BLaER1 treated with 17β-estradiol and CSF1 and Interleukin-3, amounts not matched to agents 10 nM and 100 nM (cell line): ENCODE measurements around the gene IMMP2L.

ENCODE experiments used
- H3K27ac ChIP-seq, 11 experiments: shearing (Covaris generic); formaldehyde crosslinking; 2 replicates each; pipeline ENCODE4 v1.8.1; 2022
- H3K27me3 ChIP-seq, 11 experiments: shearing (Covaris generic); formaldehyde crosslinking; 2 replicates each; pipeline ENCODE4 v1.8.1; 2022
- H3K36me3 ChIP-seq, 11 experiments: shearing (Covaris generic); formaldehyde crosslinking; 2 replicates each; pipeline ENCODE4 v1.8.1; 2022
- H3K4me1 ChIP-seq, 10 experiments: shearing (Covaris generic); formaldehyde crosslinking; 2 replicates each; pipeline ENCODE4 v1.8.1; 2022
- H3K4me2 ChIP-seq, 11 experiments: shearing (Covaris generic); formaldehyde crosslinking; 2 replicates each; pipeline ENCODE4 v1.8.1; 2022
- H3K4me3 ChIP-seq, 10 experiments: shearing (Covaris generic); formaldehyde crosslinking; 2 replicates each; pipeline ENCODE4 v1.8.1; 2022
- H3K9ac ChIP-seq, 11 experiments: shearing (Covaris generic); formaldehyde crosslinking; 2 replicates each; pipeline ENCODE4 v1.8.1; 2022
- H3K9me3 ChIP-seq, 11 experiments: shearing (Covaris generic); formaldehyde crosslinking; replicated peaks in 1 of 11; 2 replicates each; pipeline ENCODE4 v1.8.1; 2022
- H4K20me1 ChIP-seq, 11 experiments: shearing (Covaris generic); formaldehyde crosslinking; 2 replicates each; pipeline ENCODE4 v1.8.1; 2022
- Cebpa-rat ChIP-seq, 11 experiments: shearing (Covaris generic); IDR thresholded peaks; 2 replicates each; pipeline ENCODE4 v1.8.1; 2022

The IMMP2L gene

DNA sequence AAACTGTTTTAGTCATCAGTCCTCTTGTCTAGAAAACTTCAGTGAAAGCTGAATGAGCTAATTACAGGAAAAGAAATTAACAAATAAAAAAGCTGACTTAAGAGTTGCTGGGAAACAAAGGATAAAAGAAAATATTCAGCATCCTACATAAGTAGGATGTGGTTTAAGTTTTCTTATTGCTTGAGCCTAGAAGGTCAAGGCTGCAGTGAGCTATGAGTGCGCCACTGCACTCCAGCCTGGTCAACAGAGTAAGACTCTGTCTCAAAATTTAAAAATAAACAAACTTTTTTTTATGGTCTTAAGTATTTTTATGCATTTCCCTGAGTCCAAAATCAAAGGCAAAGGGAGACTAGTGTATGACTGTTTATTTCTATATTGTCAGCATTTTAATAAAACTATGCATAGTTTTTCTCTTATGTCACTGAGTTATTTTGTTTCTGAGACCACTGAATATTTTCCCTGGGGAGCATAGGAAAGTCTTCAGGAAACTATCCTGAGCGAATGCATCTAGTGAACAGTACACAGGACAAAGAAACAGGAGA, 511.3 kb downstream of the IMMP2L start:
- Histone ChIP-seq H3K9ac (no peak overlapping the region), H3K4me3 (no peak overlapping the region), H3K27ac (no peak overlapping the region), H3K27me3 (no peaks in the 10 kb centered on the region), H3K9me3 (no peaks in the 10 kb centered on the region), H3K4me1 (no peaks in the 10 kb centered on the region), H3K4me2 (no peak overlapping the region), H4K20me1 (no peaks in the 10 kb centered on the region), H3K36me3 (no peaks in the 10 kb centered on the region)
- no peak for TF ChIP-seq Cebpa-rat (IDR thresholded peaks at IDR 0.05)

DNA sequence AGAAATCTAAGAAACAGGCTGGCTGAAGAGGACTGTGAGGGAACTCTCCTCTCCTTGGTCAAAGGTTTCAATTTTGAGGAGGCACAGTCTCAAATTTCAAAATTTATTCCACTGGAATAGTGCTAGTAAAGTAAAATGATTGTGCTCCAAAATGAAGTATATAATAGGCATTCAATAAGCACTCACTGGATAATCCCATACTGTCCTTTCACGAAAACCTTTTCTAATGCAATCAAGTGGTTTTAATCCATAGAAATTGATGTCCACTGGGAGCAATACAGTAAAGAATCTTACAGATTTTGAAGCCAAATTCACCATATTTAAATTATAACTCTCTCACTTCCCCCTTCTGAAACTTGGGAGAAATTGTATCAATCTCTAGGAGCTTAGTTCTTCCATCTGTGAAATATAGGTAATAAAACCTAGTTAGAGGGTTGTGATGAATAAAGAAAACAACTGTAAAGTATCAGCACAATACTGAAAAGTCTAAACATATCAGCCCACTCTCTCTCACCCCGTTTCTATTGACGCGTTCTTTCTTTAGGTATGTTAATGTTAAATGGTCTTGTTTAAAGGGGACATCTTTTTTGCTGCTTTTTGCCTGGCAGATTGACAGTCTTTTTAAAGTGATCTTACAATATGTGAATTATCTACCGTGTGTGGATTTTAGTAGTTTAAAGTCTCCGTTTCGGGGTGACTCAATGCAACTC, 512.2 kb downstream of the IMMP2L start:
- no peaks in the 10 kb centered on the region for H3K4me1 ChIP-seq

DNA sequence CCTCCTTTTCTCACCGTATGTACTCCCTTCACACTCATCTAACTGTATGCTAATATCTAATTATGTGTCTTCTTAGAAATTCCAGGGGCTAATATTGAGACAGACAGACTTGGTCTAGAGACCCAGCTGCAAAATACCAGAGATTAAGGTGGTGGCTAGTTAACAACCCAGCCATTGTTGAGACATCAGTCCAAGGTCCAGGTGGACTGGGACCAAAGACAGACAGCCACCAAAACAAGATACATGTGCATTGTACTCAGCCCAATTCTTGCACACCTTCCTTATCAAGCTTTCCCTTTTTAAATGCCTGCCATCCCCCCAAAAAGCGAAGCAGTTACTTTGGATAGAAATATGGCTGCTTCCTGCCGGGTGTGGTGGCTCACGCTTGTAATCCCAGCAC, 514.7 kb downstream of the IMMP2L start:
- Histone ChIP-seq H3K4me2 (no peak overlapping the region), H3K27ac (no peak overlapping the region), H3K4me1 (no peaks in the 10 kb centered on the region), H3K9ac (no peak overlapping the region), H3K4me3 (no peak overlapping the region), H4K20me1 (no peaks in the 10 kb centered on the region), H3K27me3 (no peaks in the 10 kb centered on the region), H3K36me3 (no peaks in the 10 kb centered on the region), H3K9me3 (no peaks in the 10 kb centered on the region)
- no peak for TF ChIP-seq Cebpa-rat (IDR thresholded peaks at IDR 0.05)

More for the DNA sequence above, 512.2 kb downstream of the IMMP2L start:
- H3K36me3 ChIP-seq: no peaks in the 10 kb centered on the region
- H3K9me3 ChIP-seq: no peaks in the 10 kb centered on the region
- no peak overlapping the region for H3K4me3 ChIP-seq
- no peak for TF ChIP-seq Cebpa-rat (IDR thresholded peaks at IDR 0.05)
- no peak overlapping the region for H3K27ac ChIP-seq
- no peak overlapping the region for H3K9ac ChIP-seq
- no peak overlapping the region for H3K4me2 ChIP-seq
- H3K27me3 ChIP-seq: no peaks in the 10 kb centered on the region
- no peaks in the 10 kb centered on the region for H4K20me1 ChIP-seq

DNA sequence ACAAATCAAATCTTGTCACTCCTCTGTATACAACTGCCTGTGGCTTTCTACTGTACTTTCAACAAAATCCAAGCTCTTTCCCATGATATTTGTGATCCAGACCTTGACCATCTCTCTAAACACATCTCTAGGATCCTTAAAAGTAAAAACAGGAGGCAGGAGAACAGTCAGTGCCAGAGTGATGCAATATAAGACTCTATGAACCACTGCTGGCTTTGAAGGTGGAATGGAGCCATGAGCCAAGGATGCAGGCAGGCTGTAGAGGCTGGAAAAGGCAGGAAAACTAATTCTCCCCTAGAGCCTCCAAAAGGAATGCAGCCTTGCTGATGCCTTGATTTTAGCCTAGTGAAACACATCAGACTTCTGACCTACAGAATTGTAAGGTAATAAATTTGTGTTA, 516.8 kb downstream of the IMMP2L start:
- no peak overlapping the region for H3K27ac ChIP-seq
- no peaks in the 10 kb centered on the region for H3K4me1 ChIP-seq
- H3K9ac ChIP-seq: no peak overlapping the region
- H3K4me2 ChIP-seq: no peak overlapping the region
- H3K4me3 ChIP-seq: no peak overlapping the region
- no peaks in the 10 kb centered on the region for H3K36me3 ChIP-seq
- no peaks in the 10 kb centered on the region for H3K9me3 ChIP-seq
- no peaks in the 10 kb centered on the region for H4K20me1 ChIP-seq
- H3K27me3 ChIP-seq: no peaks in the 10 kb centered on the region
- TF ChIP-seq Cebpa-rat (IDR thresholded peaks at IDR 0.05): no peak

DNA sequence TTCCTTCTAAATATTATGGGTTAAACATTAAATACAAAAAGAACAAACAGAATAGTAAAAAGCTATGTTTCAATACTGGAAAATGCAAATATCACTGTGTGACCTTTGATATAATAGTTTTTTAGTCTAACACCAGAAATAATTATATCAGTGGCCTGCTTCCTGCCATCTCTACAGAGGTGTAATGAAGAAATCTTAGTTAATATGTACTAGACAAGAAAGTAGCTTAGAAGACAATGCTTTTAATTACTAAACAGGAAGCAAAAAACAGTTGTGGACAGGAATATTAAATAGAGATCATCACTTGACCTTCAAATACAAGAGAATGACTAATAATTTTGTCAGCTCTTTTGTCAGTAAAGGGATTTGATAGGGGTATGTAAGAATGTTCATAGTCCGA, 518.7 kb downstream of the IMMP2L start:
- no peak overlapping the region for H3K4me3 ChIP-seq
- H3K4me2 ChIP-seq: no peak overlapping the region
- H3K9ac ChIP-seq: no peak overlapping the region
- H3K4me1 ChIP-seq: no peaks in the 10 kb centered on the region
- TF ChIP-seq Cebpa-rat (IDR thresholded peaks at IDR 0.05): no peak
- no peaks in the 10 kb centered on the region for H3K27me3 ChIP-seq
- no peak overlapping the region for H3K27ac ChIP-seq
- H3K9me3 ChIP-seq: no peaks in the 10 kb centered on the region
- no peaks in the 10 kb centered on the region for H4K20me1 ChIP-seq
- no peaks in the 10 kb centered on the region for H3K36me3 ChIP-seq

DNA sequence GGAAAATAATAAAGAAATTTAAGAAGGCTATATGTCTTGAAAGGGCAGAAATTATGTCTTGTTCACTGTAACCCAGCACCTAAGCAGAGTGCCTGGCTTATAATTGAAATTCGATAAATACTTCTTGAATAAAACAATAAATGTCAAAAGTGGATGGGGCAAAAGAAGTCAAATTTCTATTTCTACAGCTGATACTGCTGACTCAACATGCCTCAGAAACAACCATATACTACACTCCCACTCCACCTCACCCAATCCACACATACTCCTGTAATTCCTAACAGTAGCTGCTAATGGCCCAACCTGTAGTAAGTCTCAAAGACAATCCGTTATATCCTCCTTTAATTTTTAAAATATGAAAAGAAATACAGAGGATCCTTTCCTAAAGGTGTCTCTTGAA, 519.5 kb downstream of the IMMP2L start:
- H3K27ac ChIP-seq: no peak overlapping the region
- H3K9ac ChIP-seq: no peak overlapping the region
- H3K4me1 ChIP-seq: no peaks in the 10 kb centered on the region

DNA sequence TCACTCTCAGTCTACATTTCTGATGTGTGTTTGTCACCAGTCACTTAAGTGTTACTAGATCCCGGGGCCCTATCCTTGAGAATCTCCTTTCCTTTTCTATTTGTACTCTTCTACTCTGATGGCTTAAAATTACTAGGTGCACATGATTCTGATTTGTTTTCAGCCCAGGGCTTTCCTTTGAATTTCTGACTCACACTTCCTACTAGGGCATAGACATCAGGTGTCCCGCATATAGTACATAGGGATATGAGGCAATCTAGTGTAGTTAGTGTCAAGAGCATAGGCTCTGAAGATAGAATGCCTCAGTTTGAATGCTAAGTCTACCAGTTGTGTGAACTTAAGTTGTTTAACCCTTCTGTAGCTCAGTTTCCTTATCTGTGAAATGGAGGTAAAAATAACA, 520.7 kb downstream of the IMMP2L start:
- Histone ChIP-seq H3K9ac (no peak overlapping the region), H3K27ac (no peak overlapping the region), H3K4me1 (no peaks in the 10 kb centered on the region), H4K20me1 (no peaks in the 10 kb centered on the region), H3K4me3 (no peak overlapping the region), H3K27me3 (no peaks in the 10 kb centered on the region), H3K36me3 (no peaks in the 10 kb centered on the region), H3K9me3 (no peaks in the 10 kb centered on the region), H3K4me2 (no peak overlapping the region)
- TF ChIP-seq Cebpa-rat (IDR thresholded peaks at IDR 0.05): no peak

More for the DNA sequence above, 519.5 kb downstream of the IMMP2L start:
- Histone ChIP-seq H4K20me1 (no peaks in the 10 kb centered on the region), H3K4me2 (no peak overlapping the region), H3K27me3 (no peaks in the 10 kb centered on the region), H3K9me3 (no peaks in the 10 kb centered on the region), H3K36me3 (no peaks in the 10 kb centered on the region), H3K4me3 (no peak overlapping the region)
- no peak for TF ChIP-seq Cebpa-rat (IDR thresholded peaks at IDR 0.05)

DNA sequence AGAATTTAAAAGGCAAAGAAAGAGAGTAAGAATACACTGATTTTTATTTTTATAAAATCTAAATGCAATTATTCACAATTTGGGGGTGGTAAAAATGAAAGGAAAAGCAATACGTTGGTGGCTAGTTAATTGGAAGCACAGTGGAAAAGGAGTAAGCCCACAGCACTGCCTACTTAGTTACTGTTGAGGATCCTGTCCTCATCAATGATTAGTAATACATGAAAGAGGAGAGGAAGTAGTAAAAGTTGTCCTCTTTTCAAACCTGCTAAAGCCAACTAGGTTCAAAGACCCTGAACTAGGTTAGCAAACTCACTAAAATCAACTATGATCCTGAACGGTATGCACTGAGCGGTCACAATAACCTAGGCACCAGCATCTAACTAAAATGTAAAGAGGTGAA, 524.1 kb downstream of the IMMP2L start:
- Histone ChIP-seq H3K36me3 (no peaks in the 10 kb centered on the region), H3K27me3 (no peaks in the 10 kb centered on the region), H3K4me2 (no peak overlapping the region), H3K4me3 (no peak overlapping the region), H4K20me1 (no peaks in the 10 kb centered on the region), H3K9me3 (no peaks in the 10 kb centered on the region), H3K4me1 (no peaks in the 10 kb centered on the region), H3K9ac (no peak overlapping the region), H3K27ac (no peak overlapping the region)
- TF ChIP-seq Cebpa-rat (IDR thresholded peaks at IDR 0.05): no peak

DNA sequence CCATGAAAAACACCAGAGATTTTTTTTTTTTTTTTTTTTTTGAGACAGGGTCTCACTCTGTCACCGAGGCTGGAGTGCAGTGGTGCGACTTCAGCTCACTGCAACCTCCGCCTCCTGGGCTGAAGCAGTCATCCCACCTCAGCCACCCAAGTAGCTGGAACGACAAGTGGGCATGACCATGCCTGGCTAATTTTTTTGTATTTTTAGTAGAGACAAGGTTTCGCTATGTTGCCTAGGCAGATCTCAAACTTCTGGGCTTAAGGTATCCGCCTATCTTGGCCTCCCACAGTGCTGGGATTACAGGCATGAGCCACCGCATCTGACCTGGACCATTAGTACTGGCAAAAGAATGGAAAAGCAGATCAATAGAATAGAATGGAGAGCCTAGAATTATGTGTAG, 530.4 kb downstream of the IMMP2L start:
- Histone ChIP-seq H4K20me1 (no peaks in the 10 kb centered on the region), H3K9me3 (no peaks in the 10 kb centered on the region), H3K27me3 (no peaks in the 10 kb centered on the region), H3K4me1 (peaks cover 0 to 19% (median 7%) of the 10 kb centered on the region in 10 experiments; a peak in 12 of 20 replicates), H3K4me2 (no peak overlapping the region), H3K4me3 (no peak overlapping the region), H3K9ac (no peak overlapping the region), H3K36me3 (no peaks in the 10 kb centered on the region), H3K27ac (no peak overlapping the region)
- TF ChIP-seq Cebpa-rat (IDR thresholded peaks at IDR 0.05): no peak

DNA sequence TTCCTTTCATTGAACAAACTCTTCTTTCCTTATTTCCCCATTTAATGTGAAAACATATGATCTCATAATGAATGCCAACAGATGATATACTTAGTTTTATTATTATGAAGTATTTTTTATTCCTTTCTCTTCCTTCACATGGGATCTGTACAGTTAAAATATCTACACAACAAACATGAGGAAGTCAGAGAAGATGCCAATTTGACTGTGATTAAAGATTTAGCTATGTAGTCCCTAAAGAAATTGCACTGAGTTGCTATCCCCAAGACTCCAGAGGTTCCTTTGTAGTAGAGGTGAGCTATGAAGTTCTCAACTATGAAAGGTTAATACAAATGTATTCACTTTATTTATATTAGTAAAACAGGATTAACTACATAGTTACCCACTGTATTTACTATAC, 532.0 kb downstream of the IMMP2L start:
- no peaks in the 10 kb centered on the region for H3K36me3 ChIP-seq
- no peaks in the 10 kb centered on the region for H3K27me3 ChIP-seq
- H3K4me1 ChIP-seq: peaks cover 0 to 19% (median 7%) of the 10 kb centered on the region in 10 experiments; a peak in 12 of 20 replicates
- no peak overlapping the region for H3K9ac ChIP-seq
- no peaks in the 10 kb centered on the region for H3K9me3 ChIP-seq
- H4K20me1 ChIP-seq: no peaks in the 10 kb centered on the region
- H3K4me3 ChIP-seq: no peak overlapping the region
- no peak for TF ChIP-seq Cebpa-rat (IDR thresholded peaks at IDR 0.05)
- peak overlapping the region in 4 of 11 experiments; percentile 48 to 66 (median 58); a peak in 4 of 22 replicates for H3K4me2 ChIP-seq
- H3K27ac ChIP-seq: no peak overlapping the region; a peak in 1 of 22 replicates
